H9 (cell line): ENCODE data around the gene TOMT. TPM values are rescaled to one million over a fixed set of nuclear protein-coding genes. Genes with fewer than 3 reads are reported as not detected.

Experiments used
- DNase-seq: peaks from one replicate; pipeline ENCODE4 v3.0.0-alpha.2; 2017
- H2AFZ ChIP-seq: one replicate; pipeline ENCODE4 v1.6.1; 2013; ENCODE audit warnings: mild to moderate bottlenecking, low read length, control low read depth, moderate library complexity
- H2AK5ac ChIP-seq: 2 replicates; pipeline ENCODE4 v1.6.1; 2013; ENCODE audit warnings: low read length, control low read depth, mixed read lengths; ENCODE audit not compliant: insufficient read length
- H2BK120ac ChIP-seq: one replicate; pipeline ENCODE4 v1.6.1; 2013; ENCODE audit warnings: low read depth, mild to moderate bottlenecking, low read length, control low read depth, inconsistent platforms; ENCODE audit not compliant: poor library complexity, severe bottlenecking
- H2BK12ac ChIP-seq: 2 replicates; pipeline ENCODE4 v1.6.1; 2013; ENCODE audit warnings: low read length, control low read depth, mixed read lengths, low read depth; ENCODE audit not compliant: insufficient read length
- H2BK15ac ChIP-seq: 2 replicates; pipeline ENCODE4 v1.6.1; 2013; ENCODE audit warnings: low read depth, low read length, control low read depth
- H2BK20ac ChIP-seq: one replicate; pipeline ENCODE4 v1.6.1; 2013; ENCODE audit warnings: low read depth, mild to moderate bottlenecking, low read length, control low read depth, inconsistent platforms; ENCODE audit not compliant: poor library complexity, severe bottlenecking
- H2BK5ac ChIP-seq: 2 replicates; pipeline ENCODE4 v1.6.1; 2013; ENCODE audit warnings: low read length, control low read depth, mixed read lengths; ENCODE audit not compliant: insufficient read length
- H3K14ac ChIP-seq: 2 replicates; pipeline ENCODE4 v1.6.1; 2013; ENCODE audit warnings: low read length, control low read depth; ENCODE audit not compliant: insufficient read depth
- H3K18ac ChIP-seq: 2 replicates; pipeline ENCODE4 v1.6.1; 2013; ENCODE audit warnings: low read depth, mild to moderate bottlenecking, mixed read lengths, low read length, control low read depth; ENCODE audit not compliant: insufficient read length
- H3K23ac ChIP-seq: 2 replicates; pipeline ENCODE4 v1.6.1; 2013; ENCODE audit warnings: low read length, control low read depth, mixed read lengths, low read depth; ENCODE audit not compliant: insufficient read length
- H3K23me2 ChIP-seq: 2 replicates; pipeline ENCODE4 v1.6.1; 2013; ENCODE audit warnings: low read depth, mild to moderate bottlenecking, mixed read lengths, low read length, control low read depth; ENCODE audit not compliant: insufficient read length, poor library complexity, severe bottlenecking
- H3K27ac ChIP-seq: 2 replicates; pipeline ENCODE4 v1.5.1; 2013; ENCODE audit warnings: low read length, control low read depth, mixed read lengths, low read depth; ENCODE audit not compliant: insufficient read length
- H3K27me3 ChIP-seq: 2 replicates; pipeline ENCODE4 v1.6.1; 2013; ENCODE audit warnings: low read length, control low read depth, inconsistent platforms; ENCODE audit not compliant: insufficient read depth
- H3K4ac ChIP-seq: 2 replicates; pipeline ENCODE4 v1.6.1; 2013; ENCODE audit warnings: low read depth, mild to moderate bottlenecking, control low read depth, inconsistent platforms, low read length, moderate library complexity
- H3K4me1 ChIP-seq: 2 replicates; pipeline ENCODE4 v1.6.1; 2013; ENCODE audit warnings: low read length, control low read depth, inconsistent platforms; ENCODE audit not compliant: insufficient read depth
- H3K4me2 ChIP-seq: 2 replicates; pipeline ENCODE4 v1.6.1; 2013; ENCODE audit warnings: low read length, control low read depth, mixed read lengths; ENCODE audit not compliant: insufficient read length, insufficient read depth
- H3K56ac ChIP-seq: 2 replicates; pipeline ENCODE4 v1.6.1; 2013; ENCODE audit warnings: low read depth, mild to moderate bottlenecking, mixed read lengths, low read length, control low read depth; ENCODE audit not compliant: insufficient read length
- H3K79me1 ChIP-seq: 2 replicates; pipeline ENCODE4 v1.6.1; 2013; ENCODE audit warnings: low read depth, mild to moderate bottlenecking, moderate library complexity, low read length, control low read depth, inconsistent platforms; ENCODE audit not compliant: insufficient read depth, poor library complexity, severe bottlenecking
- H3K79me2 ChIP-seq: 2 replicates; pipeline ENCODE4 v1.6.1; 2013; ENCODE audit warnings: low read length, control low read depth, inconsistent platforms; ENCODE audit not compliant: insufficient read depth
- H3K9ac ChIP-seq: 2 replicates; pipeline ENCODE4 v1.6.1; 2013; ENCODE audit warnings: low read length, control low read depth, mixed read lengths; ENCODE audit not compliant: insufficient read length; ENCODE audit errors: extremely low read depth
- H3K9me3 ChIP-seq: one replicate; pipeline ENCODE4 v1.6.1; 2013; ENCODE audit warnings: low read depth, low read length, inconsistent platforms; ENCODE audit not compliant: control insufficient read depth
- H3T11ph ChIP-seq: one replicate; pipeline ENCODE4 v1.6.1; 2013; ENCODE audit warnings: mild to moderate bottlenecking, low read length, control low read depth, inconsistent platforms
- H4K20me1 ChIP-seq: one replicate; pipeline ENCODE4 v1.6.1; 2013; ENCODE audit not compliant: control insufficient read depth, insufficient read length, insufficient read depth
- H4K5ac ChIP-seq: 2 replicates; pipeline ENCODE4 v1.6.1; 2013; ENCODE audit warnings: low read depth, mild to moderate bottlenecking, mixed read lengths, low read length, control low read depth; ENCODE audit not compliant: insufficient read length
- H4K8ac ChIP-seq: replicated peaks from 2 replicates; pipeline ENCODE4 v1.6.1; 2013; ENCODE audit warnings: low read length, control low read depth, mixed read lengths, low read depth; ENCODE audit not compliant: insufficient read length
- H4K91ac ChIP-seq: 2 replicates; pipeline ENCODE4 v1.6.1; 2013; ENCODE audit warnings: low read depth, mild to moderate bottlenecking, moderate library complexity, mixed read lengths, low read length, control low read depth; ENCODE audit not compliant: insufficient read length
- H3K27ac Mint-ChIP-seq, 3 experiments: 2 replicates in 2 of 3; 3 replicates in 1 of 3; pipeline ENCODE4 v1.8.0; 2020 to 2021; ENCODE audit warnings: mixed read lengths in 3 of 3, mild to moderate bottlenecking in 1 of 3, moderate library complexity in 1 of 3
- H3K27me3 Mint-ChIP-seq: 2 replicates; pipeline ENCODE4 v1.8.0; 2021; ENCODE audit warnings: low read depth, mild to moderate bottlenecking, moderate library complexity, mixed read lengths
- H3K36me3 Mint-ChIP-seq, 3 experiments: 2 replicates in 2 of 3; 3 replicates in 1 of 3; pipeline ENCODE4 v1.8.0; 2020 to 2021; ENCODE audit warnings: low read depth in 3 of 3, mixed read lengths in 3 of 3; ENCODE audit not compliant: insufficient read depth in 1 of 3
- H3K4me1 Mint-ChIP-seq, 2 experiments: 2 replicates each; pipeline ENCODE4 v1.8.0; 2020; ENCODE audit warnings: mixed read lengths in 2 of 2
- H3K4me3 Mint-ChIP-seq, 2 experiments: 2 replicates in 1 of 2; 3 replicates in 1 of 2; pipeline ENCODE4 v1.8.0; 2020 to 2021; ENCODE audit warnings: mild to moderate bottlenecking in 2 of 2, mixed read lengths in 2 of 2, moderate library complexity in 1 of 2
- H3K9me3 Mint-ChIP-seq, 2 experiments: 2 replicates in 1 of 2; 3 replicates in 1 of 2; pipeline ENCODE4 v1.8.0; 2020; ENCODE audit warnings: mild to moderate bottlenecking in 2 of 2, mixed read lengths in 2 of 2, moderate library complexity in 1 of 2
- WGBS: extraction: QIAGEN DNeasy Blood & Tissue Kit; methylation state at CpG from one replicate; pipeline ENCODE4 v1.1.7; 2013; ENCODE audit warnings: missing lambda C conversion rate, low lambda C conversion rate, mixed read lengths; ENCODE audit not compliant: insufficient read length; ENCODE audit errors: extremely low coverage; 5-methylcytosine and 5-hydroxymethylcytosine counted together
- total RNA-seq: library from RNA; stranded (reverse); gene quantifications from 2 replicates; pipeline ENCODE4 v1.2.1, GENCODE V29; 2021
- TF ChIP-seq, protein P1 (sequence below): fragments of 200-600 bp; sonication (generic); conservative IDR thresholded peaks from 3 replicates; pipeline ENCODE4 v1.8.0; 2021; ENCODE audit warnings: antibody characterized with exemption, mild to moderate bottlenecking

The TOMT gene
- total RNA-seq, 1 experiment from 2014 or later: not detected

DNA sequence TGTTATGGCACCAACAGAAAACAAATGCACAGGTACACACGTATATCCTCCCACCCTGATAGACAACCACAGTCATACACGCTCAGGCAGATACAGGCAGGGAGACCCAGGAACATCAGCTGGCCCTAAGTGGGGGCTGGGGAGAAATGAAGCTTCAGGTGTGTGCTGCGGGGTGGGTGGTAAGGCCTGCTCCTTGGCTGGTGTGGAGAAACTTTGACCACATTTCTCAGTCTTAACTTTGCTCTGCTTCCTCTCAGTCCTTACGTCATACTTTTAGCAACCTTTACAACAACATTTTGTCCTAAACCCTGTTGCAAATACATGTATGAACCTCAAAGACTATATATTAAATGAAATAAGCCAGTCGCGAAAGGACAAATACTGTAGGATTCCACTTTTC is 13.5 kb downstream of the TOMT start:
- H3K4me3 Mint-ChIP-seq: no peak overlapping the region
- peaks cover 61% of the 10 kb centered on the region for H3K27me3 Mint-ChIP-seq
- Histone ChIP-seq H4K91ac (no peak overlapping the region), H3K4me2 (no peak overlapping the region), H3K9ac (no peak overlapping the region), H2BK15ac (no peak overlapping the region), H4K20me1 (no peaks in the 10 kb centered on the region), H3K4me1 (no peaks in the 10 kb centered on the region), H3K79me1 (no peaks in the 10 kb centered on the region), H3K14ac (no peak overlapping the region), H2AFZ (no peak overlapping the region), H4K5ac (no peak overlapping the region), H3K9me3 (no peaks in the 10 kb centered on the region), H3K23ac (no peak overlapping the region), H2BK120ac (no peak overlapping the region), H3K18ac (no peak overlapping the region), H2BK12ac (no peak overlapping the region), H3K23me2 (no peaks in the 10 kb centered on the region), H2BK5ac (no peak overlapping the region), H3K56ac (no peak overlapping the region), H3K27ac (no peak overlapping the region), H3T11ph (no peak overlapping the region), H3K4ac (no peak overlapping the region), H2AK5ac (no peak overlapping the region), H2BK20ac (no peak overlapping the region), H4K8ac (no peak overlapping the region), H3K79me2 (no peaks in the 10 kb centered on the region), H3K27me3 (no peaks in the 10 kb centered on the region; the same call in 1 of the 2 replicates)
- TF ChIP-seq, protein P1, sequence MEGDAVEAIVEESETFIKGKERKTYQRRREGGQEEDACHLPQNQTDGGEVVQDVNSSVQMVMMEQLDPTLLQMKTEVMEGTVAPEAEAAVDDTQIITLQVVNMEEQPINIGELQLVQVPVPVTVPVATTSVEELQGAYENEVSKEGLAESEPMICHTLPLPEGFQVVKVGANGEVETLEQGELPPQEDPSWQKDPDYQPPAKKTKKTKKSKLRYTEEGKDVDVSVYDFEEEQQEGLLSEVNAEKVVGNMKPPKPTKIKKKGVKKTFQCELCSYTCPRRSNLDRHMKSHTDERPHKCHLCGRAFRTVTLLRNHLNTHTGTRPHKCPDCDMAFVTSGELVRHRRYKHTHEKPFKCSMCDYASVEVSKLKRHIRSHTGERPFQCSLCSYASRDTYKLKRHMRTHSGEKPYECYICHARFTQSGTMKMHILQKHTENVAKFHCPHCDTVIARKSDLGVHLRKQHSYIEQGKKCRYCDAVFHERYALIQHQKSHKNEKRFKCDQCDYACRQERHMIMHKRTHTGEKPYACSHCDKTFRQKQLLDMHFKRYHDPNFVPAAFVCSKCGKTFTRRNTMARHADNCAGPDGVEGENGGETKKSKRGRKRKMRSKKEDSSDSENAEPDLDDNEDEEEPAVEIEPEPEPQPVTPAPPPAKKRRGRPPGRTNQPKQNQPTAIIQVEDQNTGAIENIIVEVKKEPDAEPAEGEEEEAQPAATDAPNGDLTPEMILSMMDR: no peak
- H3K27ac Mint-ChIP-seq: no peak overlapping the region
- WGBS: no CpG with 5 or more reads among the region's 6 CpGs
- no peaks in the 10 kb centered on the region for H3K4me1 Mint-ChIP-seq
- peaks cover 0 to 3% of the 10 kb centered on the region in 2 experiments; a peak in 3 of 5 replicates for H3K9me3 Mint-ChIP-seq
- H3K36me3 Mint-ChIP-seq: no peaks in the 10 kb centered on the region
- no peak for DNase-seq
